GM06990 (cell line): ENCODE measurements around the gene CBX8.
"Not testable (repeated sequence)": the region's sequence is repeated elsewhere in the genome, so short reads cannot be mapped to it uniquely, and the experiment has no call there.

Experiments used
- DNase-seq: peaks from one replicate; pipeline ENCODE4 v3.0.0-alpha.2; 2011; ENCODE audit not compliant: insufficient read length; ENCODE audit errors: extremely low read depth
- H3K27me3 ChIP-seq: replicated peaks from 2 replicates; pipeline ENCODE4 v1.6.0; 2011; ENCODE audit warnings: low read length; ENCODE audit not compliant: control insufficient read depth, insufficient read depth
- H3K36me3 ChIP-seq: 2 replicates; pipeline ENCODE4 v1.5.1; 2011; ENCODE audit warnings: low read length; ENCODE audit not compliant: control insufficient read depth, insufficient read depth
- H3K4me3 ChIP-seq: replicated peaks from 2 replicates; pipeline ENCODE4 v1.5.1; 2011; ENCODE audit warnings: low read depth, mild to moderate bottlenecking, control low read depth, low read length
- CTCF ChIP-seq: IDR thresholded peaks from 2 replicates; pipeline ENCODE4 v1.5.1; 2011; ENCODE audit warnings: low read length, control low read depth, mild to moderate bottlenecking, inconsistent platforms; ENCODE audit not compliant: insufficient read depth, poor library complexity, severe bottlenecking

Gene CBX8

GRCh38 chr17:79776376-79777119 is 20.3 kb downstream of the CBX8 start:
- DNase-seq = no peak
- Histone ChIP-seq H3K4me3 (no peak overlapping the region), H3K36me3 (no peaks in the 10 kb centered on the region), H3K27me3 (peaks cover 1% of the 10 kb centered on the region)
- no peak for TF ChIP-seq CTCF

DNA sequence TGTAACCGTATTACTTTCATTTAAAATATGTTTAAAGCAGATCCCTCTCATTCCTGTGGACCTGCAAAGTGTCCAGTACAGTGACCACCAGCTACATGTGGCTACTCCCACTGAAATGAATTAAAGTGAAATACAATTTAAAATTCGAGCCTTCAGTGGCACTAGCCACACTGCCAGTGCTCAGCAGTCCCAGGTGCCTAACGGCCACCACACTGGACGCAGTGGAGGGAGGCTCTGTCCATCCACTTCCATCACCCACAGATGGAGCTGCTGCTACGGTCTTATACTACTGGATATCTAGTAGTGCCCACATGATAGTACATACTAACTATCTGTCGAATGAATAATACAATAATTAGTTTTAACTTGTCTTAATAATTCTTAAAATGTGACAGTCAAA is 21.2 kb downstream of the CBX8 start:
- DNase-seq = no peak
- no peak overlapping the region for H3K4me3 ChIP-seq
- peaks cover 1% of the 10 kb centered on the region for H3K27me3 ChIP-seq
- no peak for TF ChIP-seq CTCF
- H3K36me3 ChIP-seq = no peaks in the 10 kb centered on the region

GRCh38 chr17:79774561-79774975 is 22.3 kb downstream of the CBX8 start:
- H3K27me3 ChIP-seq = peaks cover 1% of the 10 kb centered on the region
- no peak for DNase-seq
- TF ChIP-seq CTCF = no peak
- no peak overlapping the region for H3K4me3 ChIP-seq
- no peaks in the 10 kb centered on the region for H3K36me3 ChIP-seq

GRCh38 chr17:79772726-79773125 is 24.2 kb downstream of the CBX8 start:
- H3K36me3 ChIP-seq, DNase-seq, H3K27me3 ChIP-seq, H3K4me3 ChIP-seq: not testable (repeated sequence)

DNA sequence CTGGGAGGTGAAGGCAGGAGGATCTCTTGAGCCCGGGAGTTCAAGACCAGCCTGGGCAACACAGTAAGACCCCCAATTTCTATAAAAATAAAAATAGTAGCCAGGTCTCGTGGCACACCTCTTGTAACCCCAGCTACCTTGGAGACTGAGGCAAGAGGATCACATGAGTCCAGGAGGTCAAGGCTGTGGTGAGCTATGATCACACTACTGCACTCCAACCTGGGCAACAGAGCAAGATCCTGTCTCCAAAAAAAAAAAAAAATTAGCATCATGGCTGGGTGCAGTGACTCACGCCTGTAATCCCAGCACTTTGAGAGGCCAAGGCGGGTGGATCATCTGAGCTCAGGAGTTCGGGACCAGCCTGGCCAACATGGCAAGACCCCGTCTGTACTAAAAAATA is 25.6 kb downstream of the CBX8 start:
- DNase-seq = no peak
- no peaks in the 10 kb centered on the region; the same call in none of the 2 replicates for H3K27me3 ChIP-seq
- no peak overlapping the region for H3K4me3 ChIP-seq
- no peak for TF ChIP-seq CTCF
- no peaks in the 10 kb centered on the region for H3K36me3 ChIP-seq

DNA sequence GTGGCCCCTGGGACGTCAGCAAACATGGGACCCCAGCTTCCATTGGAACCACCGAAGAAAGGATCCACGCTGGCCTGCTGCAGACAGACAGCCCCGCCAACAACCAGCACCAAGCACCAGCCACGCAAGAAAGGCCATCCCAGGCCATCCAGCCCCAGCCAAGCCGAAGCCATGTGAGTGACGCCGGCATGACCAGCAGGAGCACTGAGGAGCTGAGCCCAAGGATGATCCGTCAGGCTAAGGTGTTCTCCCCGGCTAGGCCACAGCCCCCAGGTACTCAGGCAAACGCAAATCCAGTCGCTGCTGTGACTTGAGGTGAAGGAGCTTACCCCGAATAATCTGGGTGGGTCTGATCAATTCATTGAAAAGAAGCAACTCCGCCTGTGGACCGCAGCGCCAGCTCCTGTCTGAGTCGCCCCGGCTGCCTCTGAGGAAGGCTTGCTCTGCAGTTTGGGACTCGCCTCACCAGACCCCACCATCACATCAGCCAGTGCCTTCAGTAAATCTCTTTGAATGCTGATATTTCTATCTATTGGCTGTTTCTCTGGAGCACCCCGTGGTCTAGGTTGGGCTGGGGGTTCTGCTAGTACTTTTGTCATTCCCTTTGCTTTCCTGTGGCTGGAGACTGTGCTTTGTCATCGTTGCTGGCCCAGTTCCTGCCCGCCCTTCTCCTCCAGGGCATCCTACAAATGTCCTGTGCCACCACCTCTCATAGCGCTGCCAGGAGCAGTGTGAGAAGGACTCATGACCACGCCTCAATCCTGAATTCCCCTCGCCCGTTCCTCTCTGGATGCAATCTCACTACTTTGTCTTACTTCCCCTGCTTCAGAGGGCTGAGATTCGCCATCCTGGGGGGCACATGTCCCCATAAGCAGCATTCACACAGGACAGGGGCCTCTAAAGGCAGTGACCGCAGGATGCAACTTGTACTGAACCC is 27.0 kb downstream of the CBX8 start:
- no peaks in the 10 kb centered on the region; the same call in none of the 2 replicates for H3K27me3 ChIP-seq
- no peak for TF ChIP-seq CTCF
- no peaks in the 10 kb centered on the region for H3K36me3 ChIP-seq
- H3K4me3 ChIP-seq = no peak overlapping the region
- DNase-seq = no peak
